OCI-LY1 (cell line): ENCODE measurements around the gene MAPK9.

Source experiments
- H2AFZ ChIP-seq: fragments of 200-600 bp; sonication (generic), shearing (Covaris generic); 2 replicates; pipeline ENCODE4 v1.6.0; 2014; ENCODE audit warnings: antibody characterized with exemption, mild to moderate bottlenecking, low read length
- H3F3A ChIP-seq: fragments of 200-600 bp; sonication (generic), shearing (Covaris generic); 2 replicates; pipeline ENCODE4 v1.6.0; 2014; ENCODE audit warnings: mild to moderate bottlenecking, antibody characterized with exemption, low read length, moderate library complexity; ENCODE audit not compliant: insufficient read depth
- H3K27ac ChIP-seq: fragments of 200-600 bp; sonication (generic); 2 replicates; pipeline ENCODE4 v1.5.1; 2014; ENCODE audit warnings: low read length, mixed run types, mild to moderate bottlenecking, low read depth; ENCODE audit not compliant: poor library complexity, severe bottlenecking
- H3K27me3 ChIP-seq: fragments of 200-600 bp; sonication (generic); 2 replicates; pipeline ENCODE4 v1.6.0; 2014; ENCODE audit warnings: antibody characterized with exemption, mild to moderate bottlenecking, low read length, moderate library complexity; ENCODE audit not compliant: insufficient read depth
- H3K36me3 ChIP-seq: fragments of 200-600 bp; sonication (generic); 2 replicates; pipeline ENCODE4 v1.6.1; 2014; ENCODE audit warnings: mild to moderate bottlenecking, antibody characterized with exemption, low read length, moderate library complexity, mixed read lengths; ENCODE audit not compliant: insufficient read depth
- H3K4me1 ChIP-seq: fragments of 200-600 bp; sonication (generic); 2 replicates; pipeline ENCODE4 v1.5.1; 2014; ENCODE audit warnings: mild to moderate bottlenecking, low read length, moderate library complexity; ENCODE audit not compliant: insufficient read depth, severe bottlenecking
- H3K4me2 ChIP-seq: fragments of 200-600 bp; sonication (generic), shearing (Covaris generic); 2 replicates; pipeline ENCODE4 v1.6.1; 2014; ENCODE audit warnings: low read length
- H3K4me3 ChIP-seq: fragments of 200-600 bp; sonication (generic); 2 replicates; pipeline ENCODE4 v1.5.1; 2014; ENCODE audit warnings: low read length, low read depth, mild to moderate bottlenecking, mixed read lengths; ENCODE audit not compliant: poor library complexity, severe bottlenecking
- H3K79me2 ChIP-seq: fragments of 200-600 bp; shearing (Covaris generic); 2 replicates; pipeline ENCODE4 v1.6.1; 2016; ENCODE audit warnings: mixed run types, low read length, mixed read lengths; ENCODE audit not compliant: insufficient read depth
- H3K9ac ChIP-seq: fragments of 200-600 bp; sonication (generic), shearing (Covaris generic); 2 replicates; pipeline ENCODE4 v1.6.1; 2014; ENCODE audit warnings: mild to moderate bottlenecking, low read length, mixed read lengths
- H3K9me2 ChIP-seq: fragments of 200-600 bp; sonication (generic), shearing (Covaris generic); 2 replicates; pipeline ENCODE4 v1.6.1; 2014; ENCODE audit warnings: low read depth, mild to moderate bottlenecking, low read length, mixed read lengths
- H3K9me3 ChIP-seq: fragments of 200-600 bp; shearing (Covaris generic); 2 replicates; pipeline ENCODE4 v1.6.1; 2014; ENCODE audit warnings: low read length, mixed read lengths
- H4K20me1 ChIP-seq: fragments of 200-600 bp; sonication (generic), shearing (Covaris generic); 2 replicates; pipeline ENCODE4 v1.6.0; 2016; ENCODE audit warnings: mild to moderate bottlenecking, low read length; ENCODE audit not compliant: insufficient read depth
- EZH2 ChIP-seq: fragments of 200-600 bp; sonication (generic), shearing (Covaris generic); IDR thresholded peaks from 2 replicates; pipeline ENCODE4 v1.8.0; 2017; ENCODE audit warnings: borderline replicate concordance, mixed run types, mild to moderate bottlenecking, antibody characterized with exemption, low read length, moderate library complexity, mixed read lengths
- TF ChIP-seq, protein P1 (sequence below): fragments of 200-600 bp; sonication (generic), shearing (Covaris generic); IDR thresholded peaks from 2 replicates; pipeline ENCODE4 v1.5.1; 2017; ENCODE audit warnings: mild to moderate bottlenecking, antibody characterized with exemption, low read length, moderate library complexity, mixed read lengths

The MAPK9 gene

DNA sequence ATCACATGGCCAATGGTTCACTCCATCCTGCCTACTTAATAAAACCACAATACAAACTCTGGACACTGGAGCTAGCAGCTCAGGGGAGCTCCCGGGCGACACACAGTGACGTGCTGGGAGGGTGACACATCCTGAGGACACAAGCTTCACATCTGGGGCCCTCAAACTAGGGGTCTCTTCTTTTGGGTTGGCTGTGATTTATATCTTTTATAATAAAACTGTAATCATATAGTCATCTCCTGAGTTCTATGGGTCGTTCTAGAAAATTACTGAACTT is 12.1 kb upstream of the MAPK9 start:
- Histone ChIP-seq H3K4me2 (no peak overlapping the region), H3K9me2 (no peaks in the 10 kb centered on the region), H3K27ac (no peak overlapping the region), H3K27me3 (peaks cover 5% of the 10 kb centered on the region; the same call in 1 of the 2 replicates), H3K9me3 (no peaks in the 10 kb centered on the region), H3K36me3 (no peaks in the 10 kb centered on the region), H4K20me1 (no peaks in the 10 kb centered on the region), H3K4me3 (no peak overlapping the region), H3F3A (no peaks in the 10 kb centered on the region), H2AFZ (no peak overlapping the region), H3K79me2 (no peaks in the 10 kb centered on the region), H3K9ac (no peak overlapping the region), H3K4me1 (no peaks in the 10 kb centered on the region)
- no peak for TF ChIP-seq EZH2

DNA sequence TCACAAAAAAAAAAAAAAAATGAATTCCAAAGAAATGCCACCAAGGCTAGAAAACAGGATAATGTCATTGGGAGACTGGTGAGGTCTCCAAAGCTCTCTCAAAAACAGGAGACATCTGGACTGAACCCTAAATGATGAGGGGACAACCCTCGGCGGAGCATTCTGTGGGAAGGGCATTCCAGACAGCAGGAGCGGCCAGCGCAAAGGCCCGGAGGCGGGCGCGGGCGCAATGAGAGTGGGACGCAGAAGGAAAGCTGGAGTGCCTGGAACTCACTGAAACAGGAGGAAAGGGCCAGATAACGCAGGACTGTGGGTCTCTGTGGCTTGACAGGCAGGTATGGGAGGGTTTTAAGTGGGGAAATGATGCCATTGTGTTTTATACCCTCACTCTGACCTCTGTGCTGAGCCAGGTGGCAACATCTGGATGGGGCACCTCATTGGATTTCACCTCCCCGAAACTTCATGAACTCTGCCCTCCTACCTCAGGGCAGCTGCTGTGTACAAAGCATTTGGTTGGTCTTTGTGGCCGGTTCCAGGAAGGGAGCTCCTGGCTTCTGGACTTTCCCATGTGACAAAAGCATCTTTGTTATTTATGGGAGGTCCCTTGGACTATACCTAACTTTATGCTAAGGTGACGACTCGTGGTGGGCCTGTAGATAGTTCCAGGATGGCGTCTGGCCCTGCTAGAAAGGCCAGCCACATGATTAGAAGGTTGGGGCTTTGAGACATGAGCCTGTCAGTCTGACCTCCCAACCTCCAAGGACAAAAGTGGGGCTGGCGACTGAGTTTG is 11.5 kb upstream of the MAPK9 start:
- H3K4me2 ChIP-seq = no peak overlapping the region
- no peaks in the 10 kb centered on the region for H3K79me2 ChIP-seq
- H3K27ac ChIP-seq = no peak overlapping the region
- H3K9me3 ChIP-seq = no peaks in the 10 kb centered on the region
- TF ChIP-seq, protein P1, sequence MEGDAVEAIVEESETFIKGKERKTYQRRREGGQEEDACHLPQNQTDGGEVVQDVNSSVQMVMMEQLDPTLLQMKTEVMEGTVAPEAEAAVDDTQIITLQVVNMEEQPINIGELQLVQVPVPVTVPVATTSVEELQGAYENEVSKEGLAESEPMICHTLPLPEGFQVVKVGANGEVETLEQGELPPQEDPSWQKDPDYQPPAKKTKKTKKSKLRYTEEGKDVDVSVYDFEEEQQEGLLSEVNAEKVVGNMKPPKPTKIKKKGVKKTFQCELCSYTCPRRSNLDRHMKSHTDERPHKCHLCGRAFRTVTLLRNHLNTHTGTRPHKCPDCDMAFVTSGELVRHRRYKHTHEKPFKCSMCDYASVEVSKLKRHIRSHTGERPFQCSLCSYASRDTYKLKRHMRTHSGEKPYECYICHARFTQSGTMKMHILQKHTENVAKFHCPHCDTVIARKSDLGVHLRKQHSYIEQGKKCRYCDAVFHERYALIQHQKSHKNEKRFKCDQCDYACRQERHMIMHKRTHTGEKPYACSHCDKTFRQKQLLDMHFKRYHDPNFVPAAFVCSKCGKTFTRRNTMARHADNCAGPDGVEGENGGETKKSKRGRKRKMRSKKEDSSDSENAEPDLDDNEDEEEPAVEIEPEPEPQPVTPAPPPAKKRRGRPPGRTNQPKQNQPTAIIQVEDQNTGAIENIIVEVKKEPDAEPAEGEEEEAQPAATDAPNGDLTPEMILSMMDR = no peak
- TF ChIP-seq EZH2 = no peak
- H3F3A ChIP-seq = no peaks in the 10 kb centered on the region
- H3K27me3 ChIP-seq = peaks cover 5% of the 10 kb centered on the region; the same call in 1 of the 2 replicates
- H3K4me1 ChIP-seq = no peaks in the 10 kb centered on the region
- H3K9me2 ChIP-seq = no peaks in the 10 kb centered on the region
- no peak overlapping the region for H3K9ac ChIP-seq
- no peaks in the 10 kb centered on the region for H3K36me3 ChIP-seq
- no peak overlapping the region for H3K4me3 ChIP-seq
- no peaks in the 10 kb centered on the region for H4K20me1 ChIP-seq
- no peak overlapping the region for H2AFZ ChIP-seq

DNA sequence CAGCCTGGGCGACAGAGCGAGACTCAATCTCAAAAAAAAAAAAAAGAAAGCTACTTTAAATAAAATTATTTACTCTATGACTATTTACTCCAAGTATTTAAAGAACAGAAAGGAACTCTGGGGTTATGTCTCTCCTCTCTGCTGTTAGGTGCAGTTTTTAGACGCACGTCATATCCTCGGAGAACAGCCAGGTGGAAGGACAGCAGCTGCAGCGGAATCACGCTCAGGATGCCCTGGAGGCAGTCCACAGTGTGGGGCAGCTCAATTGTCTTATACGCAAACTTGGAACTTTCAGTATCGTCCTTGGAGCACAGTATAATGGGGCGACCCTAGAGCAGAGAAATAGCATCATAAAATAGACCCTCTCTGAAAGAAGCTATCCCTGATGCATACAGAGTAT is 10.4 kb upstream of the MAPK9 start:
- H3K36me3 ChIP-seq = no peaks in the 10 kb centered on the region
- H3K27me3 ChIP-seq = peaks cover 5% of the 10 kb centered on the region; the same call in 1 of the 2 replicates
- TF ChIP-seq, protein P1 = no peak
- TF ChIP-seq EZH2 = no peak
- H3F3A ChIP-seq = no peaks in the 10 kb centered on the region
- H3K9me2 ChIP-seq = no peaks in the 10 kb centered on the region
- H3K9ac ChIP-seq = no peak overlapping the region
- H2AFZ ChIP-seq = no peak overlapping the region
- no peaks in the 10 kb centered on the region for H4K20me1 ChIP-seq
- H3K79me2 ChIP-seq = no peaks in the 10 kb centered on the region
- no peaks in the 10 kb centered on the region for H3K4me1 ChIP-seq
- H3K9me3 ChIP-seq = no peaks in the 10 kb centered on the region
- no peak overlapping the region for H3K4me3 ChIP-seq
- H3K4me2 ChIP-seq = no peak overlapping the region
- H3K27ac ChIP-seq = no peak overlapping the region

DNA sequence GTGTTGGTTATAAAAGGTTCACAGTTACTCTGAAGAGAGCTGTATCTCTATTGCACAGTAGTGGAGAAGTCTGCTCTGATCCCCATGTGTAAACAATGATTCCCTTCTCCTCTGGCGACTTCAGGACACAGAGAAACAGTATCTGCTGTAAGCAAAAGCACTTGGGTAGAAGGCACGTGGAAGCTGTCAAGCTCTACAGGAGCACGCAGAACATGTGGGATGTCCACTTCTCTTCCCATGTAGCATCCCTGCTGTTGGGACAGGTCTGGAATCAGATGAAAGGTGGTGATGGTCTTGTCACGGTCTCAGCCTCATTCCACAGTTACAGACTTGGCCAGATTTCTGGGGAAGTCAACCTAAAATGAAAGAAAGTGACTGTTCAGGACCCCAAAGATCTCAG is 9.4 kb upstream of the MAPK9 start:
- H3K4me3 ChIP-seq = no peak overlapping the region
- no peaks in the 10 kb centered on the region for H3K79me2 ChIP-seq
- no peaks in the 10 kb centered on the region for H3K9me2 ChIP-seq
- H2AFZ ChIP-seq = no peak overlapping the region
- H3K27me3 ChIP-seq = peaks cover 5% of the 10 kb centered on the region; the same call in 1 of the 2 replicates
- no peak overlapping the region for H3K9ac ChIP-seq
- H3K36me3 ChIP-seq = no peaks in the 10 kb centered on the region
- no peaks in the 10 kb centered on the region for H4K20me1 ChIP-seq
- TF ChIP-seq, protein P1 = no peak
- TF ChIP-seq EZH2 = no peak
- H3K4me1 ChIP-seq = peaks cover 7% of the 10 kb centered on the region
- H3K9me3 ChIP-seq = no peaks in the 10 kb centered on the region
- no peak overlapping the region for H3K27ac ChIP-seq
- no peaks in the 10 kb centered on the region for H3F3A ChIP-seq
- H3K4me2 ChIP-seq = no peak overlapping the region
